Measurements from ENCODE around the gene CDC42EP4. TPM values are rescaled to one million over a fixed set of nuclear protein-coding genes. Genes with fewer than 3 reads are reported as not detected.
A peak's percentile ranks its signal among the peaks of the same experiment; 100 is the strongest.

The CDC42EP4 gene
- total and polyA plus RNA-seq, 2 experiments from 2014 or later = 17.9 to 24.9 TPM

DNA sequence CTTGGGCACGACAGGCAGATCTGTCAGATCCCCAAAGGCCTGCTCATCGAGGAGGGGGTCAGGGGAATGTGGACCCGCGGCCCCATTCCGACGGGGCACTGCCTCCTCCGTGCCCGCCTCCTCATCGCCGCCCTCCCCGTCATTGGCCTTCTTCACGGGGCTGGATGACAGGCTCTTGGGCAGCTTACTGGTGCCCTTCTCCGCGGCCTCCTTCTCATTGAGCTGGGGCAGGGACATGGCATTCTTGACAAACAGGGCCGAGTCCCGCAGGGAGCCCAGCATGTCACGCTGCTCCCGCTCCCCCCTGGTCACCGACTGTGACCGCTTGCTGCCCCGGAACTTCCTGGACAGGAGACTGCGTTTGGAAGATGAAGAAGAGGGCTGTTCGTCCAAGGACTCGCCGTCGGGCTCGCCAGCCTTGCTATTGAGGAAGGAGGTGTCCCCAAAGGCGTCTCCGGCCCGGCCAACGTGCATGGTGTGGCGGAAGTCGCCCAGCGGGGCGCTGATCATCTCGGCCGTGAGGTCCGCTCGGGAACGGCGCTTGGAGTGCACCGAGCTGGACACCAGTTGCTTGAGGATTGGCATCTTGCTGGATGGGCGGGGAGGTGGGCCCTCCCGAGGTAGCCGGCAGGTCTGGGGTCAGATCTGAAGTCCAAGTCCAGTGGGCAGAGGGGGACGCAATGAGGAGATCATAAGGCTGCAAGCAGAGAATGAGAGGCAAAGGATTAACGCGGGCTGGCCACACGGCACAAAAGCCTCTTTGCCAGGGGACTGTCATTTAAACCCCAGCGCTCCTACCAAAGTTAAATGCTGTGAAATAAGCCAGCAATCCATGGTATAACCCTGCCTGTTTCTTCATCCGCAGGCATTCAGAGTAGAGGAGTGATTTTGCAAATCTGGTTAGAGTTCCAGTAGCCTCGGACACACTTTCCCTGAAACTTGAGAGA, 25.6 kb downstream of the CDC42EP4 start:
- no peaks in the 10 kb centered on the region for H3K27me3 ChIP-seq
- H3K27ac ChIP-seq = no peak overlapping the region
- TF ChIP-seq, protein P1, sequence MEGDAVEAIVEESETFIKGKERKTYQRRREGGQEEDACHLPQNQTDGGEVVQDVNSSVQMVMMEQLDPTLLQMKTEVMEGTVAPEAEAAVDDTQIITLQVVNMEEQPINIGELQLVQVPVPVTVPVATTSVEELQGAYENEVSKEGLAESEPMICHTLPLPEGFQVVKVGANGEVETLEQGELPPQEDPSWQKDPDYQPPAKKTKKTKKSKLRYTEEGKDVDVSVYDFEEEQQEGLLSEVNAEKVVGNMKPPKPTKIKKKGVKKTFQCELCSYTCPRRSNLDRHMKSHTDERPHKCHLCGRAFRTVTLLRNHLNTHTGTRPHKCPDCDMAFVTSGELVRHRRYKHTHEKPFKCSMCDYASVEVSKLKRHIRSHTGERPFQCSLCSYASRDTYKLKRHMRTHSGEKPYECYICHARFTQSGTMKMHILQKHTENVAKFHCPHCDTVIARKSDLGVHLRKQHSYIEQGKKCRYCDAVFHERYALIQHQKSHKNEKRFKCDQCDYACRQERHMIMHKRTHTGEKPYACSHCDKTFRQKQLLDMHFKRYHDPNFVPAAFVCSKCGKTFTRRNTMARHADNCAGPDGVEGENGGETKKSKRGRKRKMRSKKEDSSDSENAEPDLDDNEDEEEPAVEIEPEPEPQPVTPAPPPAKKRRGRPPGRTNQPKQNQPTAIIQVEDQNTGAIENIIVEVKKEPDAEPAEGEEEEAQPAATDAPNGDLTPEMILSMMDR (IDR thresholded peaks at IDR 0.05; ENCODE audit: low read depth, low read length) = no peak
- no peaks in the 10 kb centered on the region for H3K36me3 ChIP-seq
- no peak overlapping the region for H3K4me3 ChIP-seq
- H3K4me1 ChIP-seq (ENCODE audit: low read depth) = peaks cover 16% of the 10 kb centered on the region
- no peak for DNase-seq (ENCODE audit: low read depth in 1 of 2, low spot score in 1 of 2)
- no peaks in the 10 kb centered on the region for H3K9me3 ChIP-seq (ENCODE audit: low read depth)

DNA sequence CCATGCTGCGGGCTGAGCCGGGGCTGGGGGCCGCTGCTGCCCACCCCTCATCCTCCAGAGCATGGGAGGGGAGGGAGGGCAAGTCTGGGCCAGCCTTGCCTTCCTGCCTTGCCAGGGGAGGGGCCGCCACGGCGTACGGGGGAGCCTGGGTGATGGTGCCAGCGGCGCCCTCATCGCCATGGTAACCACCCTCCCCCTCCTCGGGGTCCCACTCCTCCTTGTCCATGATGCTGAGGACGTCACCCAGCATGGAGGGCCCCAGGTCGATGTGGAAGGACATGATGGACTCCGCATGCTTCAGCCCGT, 26.2 kb downstream of the CDC42EP4 start:
- H3K9me3 ChIP-seq (ENCODE audit: low read depth) = no peaks in the 10 kb centered on the region
- DNase-seq (ENCODE audit: low read depth in 1 of 2, low spot score in 1 of 2) = no peak
- TF ChIP-seq, protein P1 (IDR thresholded peaks at IDR 0.05; ENCODE audit: low read depth, low read length) = no peak
- H3K4me1 ChIP-seq (ENCODE audit: low read depth) = peaks cover 13% of the 10 kb centered on the region
- H3K4me3 ChIP-seq = no peak overlapping the region
- no peaks in the 10 kb centered on the region for H3K27me3 ChIP-seq
- no peak overlapping the region for H3K27ac ChIP-seq
- H3K36me3 ChIP-seq = no peaks in the 10 kb centered on the region

DNA sequence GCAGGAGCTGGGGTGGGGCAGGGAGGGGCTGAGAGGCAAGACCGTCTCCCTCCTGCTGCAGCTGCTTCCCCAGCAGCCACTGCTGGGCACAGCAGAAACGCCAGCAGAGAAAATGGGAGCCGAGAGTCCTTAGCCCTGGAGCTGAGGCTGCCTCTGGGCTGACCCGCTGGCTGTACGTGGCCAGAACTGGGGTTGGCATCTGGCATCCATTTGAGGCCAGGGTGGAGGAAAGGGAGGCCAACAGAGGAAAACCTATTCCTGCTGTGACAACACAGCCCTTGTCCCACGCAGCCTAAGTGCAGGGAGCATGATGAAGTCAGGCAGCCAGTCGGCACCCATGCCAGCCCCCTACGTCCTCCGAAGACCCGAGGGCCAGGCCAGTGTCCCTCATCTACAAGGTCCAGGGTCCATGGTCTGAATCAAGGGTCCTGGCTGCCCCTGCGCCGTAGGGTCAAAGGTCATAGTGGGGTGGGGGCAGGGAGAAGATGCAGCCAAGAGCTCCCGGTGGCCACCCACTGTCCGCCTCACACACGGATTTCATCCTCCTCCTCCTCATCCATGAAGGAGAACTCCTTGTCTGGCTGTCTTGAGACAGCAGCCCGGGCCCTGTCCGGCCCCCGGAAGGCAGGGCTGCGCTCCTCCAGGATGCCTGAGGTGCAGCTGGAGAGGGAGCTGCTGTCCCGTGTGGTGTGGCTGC, 26.7 kb downstream of the CDC42EP4 start:
- H3K27ac ChIP-seq = peak overlapping the region; percentile 90
- no peak overlapping the region for H3K4me3 ChIP-seq
- peaks cover 13% of the 10 kb centered on the region for H3K4me1 ChIP-seq (ENCODE audit: low read depth)
- H3K27me3 ChIP-seq = no peaks in the 10 kb centered on the region
- DNase-seq (ENCODE audit: low read depth in 1 of 2, low spot score in 1 of 2) = no peak
- H3K9me3 ChIP-seq (ENCODE audit: low read depth) = no peaks in the 10 kb centered on the region
- TF ChIP-seq, protein P1 (IDR thresholded peaks at IDR 0.05; ENCODE audit: low read depth, low read length) = no peak
- H3K36me3 ChIP-seq = no peaks in the 10 kb centered on the region

DNA sequence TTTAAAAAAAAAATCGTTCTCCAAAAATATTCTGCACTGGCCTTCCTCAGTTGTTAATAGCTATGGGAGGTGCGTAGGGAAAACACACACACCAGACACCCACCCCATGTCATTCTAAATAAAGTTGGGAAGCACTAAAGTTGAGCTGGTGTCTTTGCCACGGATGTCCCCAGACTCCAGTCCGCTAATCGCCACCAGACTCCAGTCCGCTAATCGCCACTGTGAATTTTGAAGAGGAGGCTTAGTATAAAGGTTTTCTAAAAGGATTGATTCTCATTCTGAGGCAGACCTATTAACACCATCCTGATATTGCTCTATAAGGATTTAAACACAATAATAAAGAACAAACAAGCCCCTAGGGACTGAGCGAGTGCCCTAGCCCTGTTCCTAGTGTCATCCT, 27.4 kb downstream of the CDC42EP4 start:
- Histone ChIP-seq H3K4me1 (ENCODE audit: low read depth) (peaks cover 13% of the 10 kb centered on the region), H3K27me3 (no peaks in the 10 kb centered on the region), H3K27ac (peak overlapping the region; percentile 90), H3K36me3 (no peaks in the 10 kb centered on the region), H3K4me3 (no peak overlapping the region), H3K9me3 (ENCODE audit: low read depth) (no peaks in the 10 kb centered on the region)
- TF ChIP-seq, protein P1 (IDR thresholded peaks at IDR 0.05; ENCODE audit: low read depth, low read length) = no peak
- DNase-seq (ENCODE audit: low read depth in 1 of 2, low spot score in 1 of 2) = no peak

DNA sequence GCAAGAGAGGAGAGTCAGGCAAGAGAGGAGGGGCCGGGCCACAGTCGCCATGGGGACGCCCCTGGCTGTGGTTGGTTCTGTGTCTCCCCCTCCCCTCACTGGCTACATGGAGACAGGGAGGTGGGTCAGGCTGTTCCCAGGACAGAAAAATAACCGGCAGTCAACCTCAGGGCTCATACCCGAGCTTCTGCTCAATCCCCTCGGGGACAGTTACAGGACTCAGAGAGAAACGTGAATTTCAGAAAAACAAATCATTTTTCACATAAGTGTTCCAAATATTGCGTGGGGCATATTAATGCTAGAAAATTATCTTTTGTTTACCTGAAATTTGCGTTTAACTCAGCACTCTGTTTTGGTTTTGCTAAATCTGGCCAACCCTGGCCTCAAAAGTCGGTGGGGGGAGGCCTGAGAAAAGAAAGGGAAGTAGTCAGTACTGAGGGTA, 27.9 kb downstream of the CDC42EP4 start:
- no peak overlapping the region for H3K4me3 ChIP-seq
- H3K4me1 ChIP-seq (ENCODE audit: low read depth) = peaks cover 15% of the 10 kb centered on the region
- no peaks in the 10 kb centered on the region for H3K36me3 ChIP-seq
- peak in 1 of 2 donors; percentile 89 for DNase-seq (ENCODE audit: low read depth in 1 of 2, low spot score in 1 of 2)
- H3K27me3 ChIP-seq = no peaks in the 10 kb centered on the region
- TF ChIP-seq, protein P1 (IDR thresholded peaks at IDR 0.05; ENCODE audit: low read depth, low read length) = no peak
- no peaks in the 10 kb centered on the region for H3K9me3 ChIP-seq (ENCODE audit: low read depth)
- H3K27ac ChIP-seq = peak overlapping the region; percentile 90

All from cardiac muscle cell (in vitro differentiated cells and primary cell).